Esophagus squamous epithelium (tissue), 5 donors: ENCODE results near the gene MTG2. TPM values are rescaled to one million over a fixed set of nuclear protein-coding genes. Genes with fewer than 3 reads are reported as not detected.

Experiments used
- DNase-seq: peaks from one replicate; lab custom pipeline; 2025; lab: John Stamatoyannopoulos, UW
- H3K27ac ChIP-seq, 4 donors: fragments of 200-600 bp; sonication (generic); one replicate each; pipeline ENCODE4 v1.5.1; 2016 to 2019; ENCODE audit warnings: mild to moderate bottlenecking in 1 of 4
- H3K27me3 ChIP-seq, 4 donors: fragments of 200-600 bp; sonication (generic); 1 replicate in 3 of 4; 2 replicates in 1 of 4; pipeline versions ENCODE4 v1.5.1 to v1.6.0; 2017 to 2021; ENCODE audit warnings: antibody characterized with exemption in 1 of 4
- H3K36me3 ChIP-seq, 3 donors: fragments of 200-600 bp; sonication (generic); one replicate each; pipeline ENCODE4 v1.5.1; 2016 to 2019
- H3K4me1 ChIP-seq, 3 donors: fragments of 200-600 bp; sonication (generic); one replicate each; pipeline ENCODE4 v1.5.1; 2017 to 2019
- H3K4me3 ChIP-seq, 4 donors: fragments of 200-600 bp; sonication (generic); 1 replicate in 3 of 4; 2 replicates in 1 of 4; pipeline ENCODE4 v1.5.1; 2016 to 2019; ENCODE audit warnings: mild to moderate bottlenecking in 2 of 4, moderate library complexity in 1 of 4
- H3K9me3 ChIP-seq, 3 donors: fragments of 200-600 bp; sonication (generic); one replicate each; pipeline ENCODE4 v1.5.1; 2016 to 2019
- CTCF ChIP-seq, 6 experiments: fragments of 450-650 bp in 4 of 6; fragments of 200-600 bp in 2 of 6; sonication (generic) in 2 of 6; IDR thresholded peaks; one replicate each; pipeline ENCODE4 v1.5.1; 2016 to 2019; ENCODE audit warnings: antibody characterized with exemption in 6 of 6, mild to moderate bottlenecking in 4 of 6, moderate library complexity in 4 of 6
- POLR2A ChIP-seq, 4 donors: fragments of 450-650 bp; IDR thresholded peaks; one replicate each; pipeline ENCODE4 v1.6.1; 2017; ENCODE audit warnings: antibody characterized with exemption in 4 of 4, mild to moderate bottlenecking in 4 of 4, moderate library complexity in 3 of 4
- WGBS, 2 donors: methylation state at CpG; one replicate each; pipeline ENCODE4 v1.1.5; 2018; 5-methylcytosine and 5-hydroxymethylcytosine counted together
- intact Hi-C: fragments of 100-400 bp; cut with DNase I; formaldehyde crosslinking; loops from one replicate; pipeline ENCODE4 v1.15.0; 2022
- total RNA-seq, 4 donors: library from RNA; depleted of rRNA; stranded (reverse); fragments of >200 nt; gene quantifications; one replicate each; pipeline ENCODE4 v1.1.0, GENCODE V29; 2016
- donor health status: DM: yes; HTN: yes; CAD: no.

Gene MTG2
- total RNA-seq, 4 donors from 2014 or later, result 17.4 to 25.5 (median 21.7) TPM

GRCh38 chr20:62223571-62223970 lies 40.7 kb downstream of the MTG2 start:
- Histone ChIP-seq H3K4me3 (no peak overlapping the region), H3K36me3 (no peaks in the 10 kb centered on the region), H3K27ac (no peak overlapping the region), H3K27me3 (peaks cover 8 to 100% (median 23%) of the 10 kb centered on the region in 4 donors), H3K4me1 (peaks cover 11 to 42% (median 24%) of the 10 kb centered on the region in 3 donors), H3K9me3 (no peaks in the 10 kb centered on the region)
- whole genome bisulfite sequencing, 2 donors, result no CpG with 5 or more reads among the region's 9 CpGs
- TF ChIP-seq CTCF (IDR thresholded peaks at IDR 0.05) (no peak), POLR2A (IDR thresholded peaks at IDR 0.05) (no peak)
- DNase-seq, result no peak
- intact Hi-C loops, result no loop called here

- 64 to 73% methylated on average over 10 of the region's 21 CpGs for whole genome bisulfite sequencing, 2 donors
- TF ChIP-seq POLR2A (IDR thresholded peaks at IDR 0.05) (no peak), CTCF (IDR thresholded peaks at IDR 0.05) (no peak)
- H3K36me3 ChIP-seq, result no peaks in the 10 kb centered on the region
- peaks cover 9 to 40% (median 20%) of the 10 kb centered on the region in 3 donors for H3K4me1 ChIP-seq
- peaks cover 4 to 96% (median 19%) of the 10 kb centered on the region in 4 donors for H3K27me3 ChIP-seq
- H3K9me3 ChIP-seq, result no peaks in the 10 kb centered on the region
- H3K4me3 ChIP-seq, result no peak overlapping the region
- no peak overlapping the region for H3K27ac ChIP-seq
- DNase-seq, result no peak
- intact Hi-C loops, result no loop called here
Measured at GRCh38 chr20:62224113-62224855, 41.5 kb downstream of the MTG2 start.

- peaks cover 4 to 88% (median 18%) of the 10 kb centered on the region in 4 donors for H3K27me3 ChIP-seq
- no peak overlapping the region for H3K4me3 ChIP-seq
- H3K4me1 ChIP-seq, result peaks cover 6 to 32% (median 13%) of the 10 kb centered on the region in 3 donors
- TF ChIP-seq POLR2A (IDR thresholded peaks at IDR 0.05) (no peak), CTCF (IDR thresholded peaks at IDR 0.05) (no peak)
- DNase-seq, result no peak
- no peaks in the 10 kb centered on the region for H3K9me3 ChIP-seq
- intact Hi-C loops, result no loop called here
- WGBS, 2 donors, result 75 to 85% methylated on average over 8 to 13 of the region's 13 CpGs
- no peak overlapping the region for H3K27ac ChIP-seq
- H3K36me3 ChIP-seq, result no peaks in the 10 kb centered on the region
Measured at GRCh38 chr20:62225026-62225425, 42.2 kb downstream of the MTG2 start.

- Histone ChIP-seq H3K27ac (no peak overlapping the region), H3K4me3 (no peak overlapping the region), H3K36me3 (no peaks in the 10 kb centered on the region), H3K9me3 (no peaks in the 10 kb centered on the region), H3K27me3 (peaks cover 0 to 88% (median 12%) of the 10 kb centered on the region in 4 donors), H3K4me1 (peaks cover 0 to 24% (median 6%) of the 10 kb centered on the region in 3 donors)
- WGBS, 2 donors, result 63 to 77% methylated on average over 7 to 11 of the region's 17 CpGs
- intact Hi-C loops, result no loop called here
- TF ChIP-seq CTCF (IDR thresholded peaks at IDR 0.05) (no peak), POLR2A (IDR thresholded peaks at IDR 0.05) (no peak)
- DNase-seq, result no peak
Measured at GRCh38 chr20:62225820-62226635, 43.2 kb downstream of the MTG2 start.
